HepG2 (cell line): ENCODE data around the gene RBM26. TPM values are rescaled to one million over a fixed set of nuclear protein-coding genes. Genes with fewer than 3 reads are reported as not detected.

Source experiments
- BCL3 ChIP-seq: sonication (generic); formaldehyde crosslinking; IDR thresholded peaks from 2 replicates; pipeline ENCODE4 v1.5.1; 2020; ENCODE audit warnings: mild to moderate bottlenecking, missing genetic modification reagents, moderate library complexity
- GABPA ChIP-seq, 2 experiments: IDR thresholded peaks; 2 replicates each; pipeline ENCODE4 v1.6.1; 2011 to 2016; ENCODE audit warnings: low read depth in 2 of 2, low read length in 1 of 2, missing biosample characterization in 1 of 2, missing genetic modification characterization in 1 of 2
- GFI1 ChIP-seq: sonication (generic); formaldehyde crosslinking; IDR thresholded peaks from 2 replicates; pipeline ENCODE4 v1.5.0; 2020; ENCODE audit warnings: missing genetic modification reagents, mild to moderate bottlenecking, borderline replicate concordance
- HIVEP1 ChIP-seq: sonication (generic); formaldehyde crosslinking; IDR thresholded peaks from 2 replicates; pipeline ENCODE4 v1.4.0; 2020; ENCODE audit warnings: mild to moderate bottlenecking, missing genetic modification reagents
- HNRNPL ChIP-seq: fragments of 200-400 bp; formaldehyde crosslinking; IDR thresholded peaks from 2 replicates; pipeline ENCODE4 v1.6.1; 2017; ENCODE audit warnings: mild to moderate bottlenecking, low read depth, low read length
- KDM1A ChIP-seq: IDR thresholded peaks from 2 replicates; pipeline ENCODE4 v1.6.1; 2016; ENCODE audit warnings: missing compliant biosample characterization
- NCOA1 ChIP-seq: sonication (generic); formaldehyde crosslinking; IDR thresholded peaks from 2 replicates; pipeline ENCODE4 v1.9.0; 2021; ENCODE audit warnings: missing genetic modification reagents
- PHB2 ChIP-seq: fragments of 450-650 bp; IDR thresholded peaks from 2 replicates; pipeline ENCODE4 v1.6.1; 2018; ENCODE audit not compliant: partially characterized antibody
- PTBP1 ChIP-seq: fragments of 200-400 bp; formaldehyde crosslinking; IDR thresholded peaks from 2 replicates; pipeline ENCODE4 v1.6.1; 2018; ENCODE audit warnings: low read length, low read depth; ENCODE audit not compliant: poor library complexity, severe bottlenecking
- RBM22 ChIP-seq: fragments of 200-400 bp; formaldehyde crosslinking; optimal IDR thresholded peaks from 2 replicates; pipeline ENCODE3; 2017; ENCODE audit warnings: mild to moderate bottlenecking, low read length, moderate library complexity
- RNF219 ChIP-seq: sonication (generic); formaldehyde crosslinking; IDR thresholded peaks from 2 replicates; pipeline ENCODE4 v1.5.0; 2020; ENCODE audit warnings: mild to moderate bottlenecking, missing genetic modification reagents
- SMARCE1 ChIP-seq: fragments of 450-650 bp; IDR thresholded peaks from 2 replicates; pipeline ENCODE4 v1.6.1; 2017; ENCODE audit warnings: borderline replicate concordance
- TBP ChIP-seq: sonication (generic); formaldehyde crosslinking; IDR thresholded peaks from 2 replicates; pipeline ENCODE4 v1.5.0; 2020; ENCODE audit warnings: missing genetic modification reagents
- TBX2 ChIP-seq: sonication (generic); formaldehyde crosslinking; IDR thresholded peaks from 2 replicates; pipeline ENCODE4 v1.5.0; 2020; ENCODE audit warnings: missing genetic modification reagents, mild to moderate bottlenecking, borderline replicate concordance
- THAP9 ChIP-seq: sonication (generic); formaldehyde crosslinking; IDR thresholded peaks from 2 replicates; pipeline ENCODE4; 2020; ENCODE audit warnings: missing genetic modification reagents, mild to moderate bottlenecking, borderline replicate concordance
- XRCC5 ChIP-seq: fragments of 200-400 bp; formaldehyde crosslinking; optimal IDR thresholded peaks from 2 replicates; pipeline ENCODE3; 2017; ENCODE audit warnings: mild to moderate bottlenecking, low read length
- ZBTB7A ChIP-seq: sonication (generic); formaldehyde crosslinking; IDR thresholded peaks from 2 replicates; pipeline ENCODE4 v1.8.0; 2022; ENCODE audit warnings: mild to moderate bottlenecking, missing genetic modification reagents
- ZGPAT ChIP-seq: IDR thresholded peaks from 2 replicates; pipeline ENCODE4 v1.6.1; 2016; ENCODE audit warnings: mild to moderate bottlenecking
- ZNF589 ChIP-seq: sonication (generic); formaldehyde crosslinking; conservative IDR thresholded peaks from 2 replicates; pipeline ENCODE4 v1.8.0; 2022; ENCODE audit warnings: mild to moderate bottlenecking, moderate library complexity, missing genetic modification reagents
- ZNF674 ChIP-seq: sonication (generic); formaldehyde crosslinking; IDR thresholded peaks from 2 replicates; pipeline ENCODE4 v1.5.0; 2020; ENCODE audit warnings: low read depth, mild to moderate bottlenecking, missing genetic modification reagents
- ZNF768 ChIP-seq: sonication (generic); formaldehyde crosslinking; IDR thresholded peaks from 2 replicates; pipeline ENCODE4 v1.4.0; 2020; ENCODE audit warnings: missing genetic modification reagents
- polyA plus RNA-seq, 8 experiments: library from polyadenylated mRNA; depleted of rRNA in 3 of 8; stranded (reverse) in 7 of 8; unstranded in 1 of 8; fragments of >200 nt; fragmentation: Illumina TruSeq in 4 of 8; extraction: Trizol in 4 of 8; gene quantifications; 2 replicates each; pipeline versions ENCODE4 v1.2.1 to v1.2.3, GENCODE V29; 2011 to 2016; ENCODE audit warnings: low read depth in 4 of 8, missing spikeins in 1 of 8, mixed read lengths in 1 of 8; ENCODE audit not compliant: insufficient read depth in 1 of 8
- total RNA-seq, 5 experiments: library from RNA; depleted of rRNA; stranded (reverse); fragments of >200 nt; fragmentation: Illumina TruSeq; extraction: Trizol; gene quantifications; 2 replicates each; pipeline ENCODE4 v1.2.3, GENCODE V29; 2016; ENCODE audit warnings: low read depth in 1 of 5

The RBM26 gene
- total and polyA plus RNA-seq, 2 of the 13 experiments (the other 11 are each of a cell fraction or from before 2014, with no cell fraction given), result 19.4 to 34.4 TPM

- TF ChIP-seq ZNF768 (CRISPR knock-in tag), result peak; percentile 41; the same call in 1 of the 2 replicates
- TF ChIP-seq NCOA1 (CRISPR knock-in tag), result peak; percentile 49; the same call in 1 of the 2 replicates
- TF ChIP-seq PTBP1, result no peak
- no peak for TF ChIP-seq HIVEP1
- TF ChIP-seq RBM22, result peak; percentile 49
- TF ChIP-seq XRCC5, result peak; percentile 25
- TF ChIP-seq TBP (CRISPR knock-in tag), result no peak
- no peak for TF ChIP-seq ZBTB7A (CRISPR knock-in tag)
- no peak for TF ChIP-seq THAP9 (CRISPR knock-in tag)
- TF ChIP-seq GFI1 (CRISPR knock-in tag), result peak; percentile 85; the same call in 1 of the 2 replicates
- TF ChIP-seq BCL3 (CRISPR knock-in tag), result no peak; the same call in 1 of the 2 replicates
- peak; percentile 52; the same call in 1 of the 2 replicates for TF ChIP-seq TBX2 (CRISPR knock-in tag)
- no peak for TF ChIP-seq KDM1A (CRISPR knock-in tag)
- no peak for TF ChIP-seq ZNF674
- no peak for TF ChIP-seq ZNF589 (CRISPR knock-in tag)
- no peak for TF ChIP-seq HNRNPL
- no peak for TF ChIP-seq RNF219
- no peak for TF ChIP-seq PHB2
- no peak for TF ChIP-seq GABPA (IDR thresholded peaks at IDR 0.05; ENCODE audit: low read depth, low read length)
- TF ChIP-seq GABPA (CRISPR knock-in tag; IDR thresholded peaks at IDR 0.05; ENCODE audit: low read depth), result no peak
- no peak for TF ChIP-seq SMARCE1
- peak; percentile 52; the same call in 1 of the 2 replicates for TF ChIP-seq ZGPAT (CRISPR knock-in tag)
Measured at GRCh38 chr13:79393564-79394249, 12.3 kb downstream of the RBM26 start (continued).
